GM12878 (cell line): ENCODE data around the gene PSRC1.

Experiments
- JUND ChIP-seq: IDR thresholded peaks from 2 replicates; pipeline ENCODE4 v1.6.1; 2012; ENCODE audit warnings: low read depth, mild to moderate bottlenecking, low read length, improper control_type of control experiment, moderate library complexity
- KAT2A ChIP-seq: conservative IDR thresholded peaks from 2 replicates; pipeline ENCODE4 v1.6.1; 2011; ENCODE audit warnings: low read depth, low read length; ENCODE audit not compliant: control insufficient read depth
- MTA3 ChIP-seq: IDR thresholded peaks from 2 replicates; pipeline ENCODE4 v1.6.1; 2012; ENCODE audit warnings: low read length, inconsistent platforms, borderline replicate concordance
- POLR2A ChIP-seq: IDR thresholded peaks from 2 replicates; pipeline ENCODE4 v1.6.1; 2011; ENCODE audit warnings: low read depth, mild to moderate bottlenecking, low read length
- POLR2AphosphoS5 ChIP-seq: IDR thresholded peaks from 2 replicates; pipeline ENCODE4 v1.6.1; 2011; ENCODE audit warnings: mild to moderate bottlenecking, low read length, inconsistent platforms
- SIN3A ChIP-seq: IDR thresholded peaks from 2 replicates; pipeline ENCODE4 v1.6.1; 2012; ENCODE audit warnings: low read depth, low read length, improper control_type of control experiment
- SRF ChIP-seq, 2 experiments: IDR thresholded peaks; 2 replicates each; pipeline ENCODE4 v1.6.1; 2011; ENCODE audit warnings: low read depth in 2 of 2, low read length in 2 of 2, mild to moderate bottlenecking in 1 of 2, moderate library complexity in 1 of 2
- ZNF274 ChIP-seq: IDR thresholded peaks from one replicate; pipeline ENCODE4 v1.8.0; 2011; ENCODE audit not compliant: insufficient read length, insufficient read depth
- TF ChIP-seq, protein P1 (sequence below): fragments of 450-650 bp; formaldehyde crosslinking; IDR thresholded peaks from 2 replicates; pipeline ENCODE4 v1.4.0; 2020; ENCODE audit warnings: mild to moderate bottlenecking, moderate library complexity
- TF ChIP-seq, protein P2 (sequence below), 3 experiments: IDR thresholded peaks in 2 of 3; conservative IDR thresholded peaks in 1 of 3; 2 replicates each; pipeline ENCODE4 v1.5.1; 2011; ENCODE audit warnings: low read depth in 3 of 3, low read length in 3 of 3, mild to moderate bottlenecking in 3 of 3, control low read depth in 2 of 3, moderate library complexity in 2 of 3, inconsistent platforms in 1 of 3, mixed read lengths in 1 of 3; ENCODE audit not compliant: control insufficient read depth in 2 of 3, insufficient read depth in 1 of 3; ENCODE audit errors: extremely low read depth in 1 of 3

DNA sequence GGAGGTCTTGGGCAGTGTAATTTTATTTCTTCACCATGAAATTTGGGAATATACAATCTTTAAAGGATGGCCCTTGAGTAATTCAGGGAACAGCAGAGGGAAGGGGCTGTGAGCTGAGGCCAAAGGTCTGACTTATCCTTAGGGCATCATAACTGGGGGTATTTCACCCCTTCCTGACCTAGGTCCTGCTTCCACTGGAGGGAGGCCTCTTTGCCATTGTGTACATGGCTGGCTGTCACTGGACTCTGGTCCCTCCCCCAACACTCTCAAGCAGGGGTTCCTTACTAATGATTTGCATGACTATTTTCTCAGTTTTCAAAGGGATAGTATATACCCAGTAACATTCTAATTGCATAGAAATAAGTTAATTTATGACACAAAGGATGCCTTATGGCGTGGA lies 7.2 kb upstream of the PSRC1 start:
- TF ChIP-seq, protein P1, sequence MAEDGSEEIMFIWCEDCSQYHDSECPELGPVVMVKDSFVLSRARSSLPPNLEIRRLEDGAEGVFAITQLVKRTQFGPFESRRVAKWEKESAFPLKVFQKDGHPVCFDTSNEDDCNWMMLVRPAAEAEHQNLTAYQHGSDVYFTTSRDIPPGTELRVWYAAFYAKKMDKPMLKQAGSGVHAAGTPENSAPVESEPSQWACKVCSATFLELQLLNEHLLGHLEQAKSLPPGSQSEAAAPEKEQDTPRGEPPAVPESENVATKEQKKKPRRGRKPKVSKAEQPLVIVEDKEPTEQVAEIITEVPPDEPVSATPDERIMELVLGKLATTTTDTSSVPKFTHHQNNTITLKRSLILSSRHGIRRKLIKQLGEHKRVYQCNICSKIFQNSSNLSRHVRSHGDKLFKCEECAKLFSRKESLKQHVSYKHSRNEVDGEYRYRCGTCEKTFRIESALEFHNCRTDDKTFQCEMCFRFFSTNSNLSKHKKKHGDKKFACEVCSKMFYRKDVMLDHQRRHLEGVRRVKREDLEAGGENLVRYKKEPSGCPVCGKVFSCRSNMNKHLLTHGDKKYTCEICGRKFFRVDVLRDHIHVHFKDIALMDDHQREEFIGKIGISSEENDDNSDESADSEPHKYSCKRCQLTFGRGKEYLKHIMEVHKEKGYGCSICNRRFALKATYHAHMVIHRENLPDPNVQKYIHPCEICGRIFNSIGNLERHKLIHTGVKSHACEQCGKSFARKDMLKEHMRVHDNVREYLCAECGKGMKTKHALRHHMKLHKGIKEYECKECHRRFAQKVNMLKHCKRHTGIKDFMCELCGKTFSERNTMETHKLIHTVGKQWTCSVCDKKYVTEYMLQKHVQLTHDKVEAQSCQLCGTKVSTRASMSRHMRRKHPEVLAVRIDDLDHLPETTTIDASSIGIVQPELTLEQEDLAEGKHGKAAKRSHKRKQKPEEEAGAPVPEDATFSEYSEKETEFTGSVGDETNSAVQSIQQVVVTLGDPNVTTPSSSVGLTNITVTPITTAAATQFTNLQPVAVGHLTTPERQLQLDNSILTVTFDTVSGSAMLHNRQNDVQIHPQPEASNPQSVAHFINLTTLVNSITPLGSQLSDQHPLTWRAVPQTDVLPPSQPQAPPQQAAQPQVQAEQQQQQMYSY (CRISPR knock-in tag) = no peak
- TF ChIP-seq SIN3A = no peak
- TF ChIP-seq, protein P2, sequence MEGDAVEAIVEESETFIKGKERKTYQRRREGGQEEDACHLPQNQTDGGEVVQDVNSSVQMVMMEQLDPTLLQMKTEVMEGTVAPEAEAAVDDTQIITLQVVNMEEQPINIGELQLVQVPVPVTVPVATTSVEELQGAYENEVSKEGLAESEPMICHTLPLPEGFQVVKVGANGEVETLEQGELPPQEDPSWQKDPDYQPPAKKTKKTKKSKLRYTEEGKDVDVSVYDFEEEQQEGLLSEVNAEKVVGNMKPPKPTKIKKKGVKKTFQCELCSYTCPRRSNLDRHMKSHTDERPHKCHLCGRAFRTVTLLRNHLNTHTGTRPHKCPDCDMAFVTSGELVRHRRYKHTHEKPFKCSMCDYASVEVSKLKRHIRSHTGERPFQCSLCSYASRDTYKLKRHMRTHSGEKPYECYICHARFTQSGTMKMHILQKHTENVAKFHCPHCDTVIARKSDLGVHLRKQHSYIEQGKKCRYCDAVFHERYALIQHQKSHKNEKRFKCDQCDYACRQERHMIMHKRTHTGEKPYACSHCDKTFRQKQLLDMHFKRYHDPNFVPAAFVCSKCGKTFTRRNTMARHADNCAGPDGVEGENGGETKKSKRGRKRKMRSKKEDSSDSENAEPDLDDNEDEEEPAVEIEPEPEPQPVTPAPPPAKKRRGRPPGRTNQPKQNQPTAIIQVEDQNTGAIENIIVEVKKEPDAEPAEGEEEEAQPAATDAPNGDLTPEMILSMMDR (IDR thresholded peaks at IDR 0.05 in 2 of 3, conservative IDR thresholded peaks at IDR 0.05 in 1 of 3; ENCODE audit: control insufficient read depth in 2 of 3, extremely low read depth in 1 of 3, insufficient read depth in 1 of 3, low read depth in 3 of 3, low read length in 3 of 3) = no peak
- no peak for TF ChIP-seq KAT2A
- TF ChIP-seq MTA3 = no peak
- no peak for TF ChIP-seq ZNF274
- no peak for TF ChIP-seq JUND
- TF ChIP-seq SRF (IDR thresholded peaks at IDR 0.05; ENCODE audit: low read depth in 2 of 2, low read length in 2 of 2) = no peak
- TF ChIP-seq POLR2AphosphoS5 = no peak
- TF ChIP-seq POLR2A = no peak
